ENCODE results near the gene XPO5. TPM values are rescaled to one million over a fixed set of nuclear protein-coding genes. Genes with fewer than 3 reads are reported as not detected.

The XPO5 gene
- total and polyA plus RNA-seq, 2 experiments from 2014 or later: 18.8 to 27.6 TPM

- Histone ChIP-seq H3K9me3 (ENCODE audit: low read depth) (no peaks in the 10 kb centered on the region), H4K20me1 (ENCODE audit: insufficient read depth) (no peaks in the 10 kb centered on the region), H3K4me1 (ENCODE audit: insufficient read depth) (peaks cover 34% of the 10 kb centered on the region), H3K27ac (peak overlapping the region; percentile 49), H3F3A (ENCODE audit: insufficient read depth) (peaks cover 33% of the 10 kb centered on the region), H3K36me3 (ENCODE audit: low read depth) (peaks cover 43% of the 10 kb centered on the region), H3K27me3 (replicated peaks; ENCODE audit: insufficient read depth) (no peaks in the 10 kb centered on the region), H2AFZ (no peak overlapping the region), H3K9me2 (ENCODE audit: insufficient read depth) (no peaks in the 10 kb centered on the region), H3K79me2 (ENCODE audit: insufficient read depth) (peaks cover 56% of the 10 kb centered on the region), H3K4me2 (ENCODE audit: unreplicated experiment) (no peak overlapping the region), H3K4me3 (no peak overlapping the region; the same call in 1 of the 2 replicates), H3K9ac (no peak overlapping the region)
- TF ChIP-seq EZH2phosphoT487 (IDR thresholded peaks at IDR 0.05; ENCODE audit: insufficient read depth, low read depth) (no peak), EZH2 (IDR thresholded peaks at IDR 0.05; ENCODE audit: insufficient read depth, poor library complexity, severe bottlenecking) (no peak)
- 48 to 52% methylated on average over 7 of the region's 7 CpGs for WGBS, 2 experiments (ENCODE audit: low coverage in 1 of 2, low lambda C conversion rate in 2 of 2, missing lambda C conversion rate in 2 of 2)
- in situ Hi-C loops (cut with MboI): no loop called here
- DNase-seq: peak; percentile 70
Observed at GRCh38 chr6:43584892-43585570, 9.2 kb upstream of the XPO5 start.

- Histone ChIP-seq H2AFZ (no peak overlapping the region), H3K27me3 (replicated peaks; ENCODE audit: insufficient read depth) (no peaks in the 10 kb centered on the region), H4K20me1 (ENCODE audit: insufficient read depth) (no peaks in the 10 kb centered on the region), H3K4me3 (no peak overlapping the region), H3K36me3 (ENCODE audit: low read depth) (peaks cover 26% of the 10 kb centered on the region), H3K4me2 (ENCODE audit: unreplicated experiment) (peak overlapping the region; percentile 17), H3F3A (ENCODE audit: insufficient read depth) (peaks cover 49% of the 10 kb centered on the region), H3K9me2 (ENCODE audit: insufficient read depth) (no peaks in the 10 kb centered on the region), H3K9me3 (ENCODE audit: low read depth) (no peaks in the 10 kb centered on the region), H3K4me1 (ENCODE audit: insufficient read depth) (peaks cover 49% of the 10 kb centered on the region), H3K27ac (peak overlapping the region; percentile 58), H3K79me2 (ENCODE audit: insufficient read depth) (peaks cover 57% of the 10 kb centered on the region), H3K9ac (peak overlapping the region; percentile 36)
- peak; percentile 68 for DNase-seq
- WGBS, 2 experiments (ENCODE audit: low coverage in 1 of 2, low lambda C conversion rate in 2 of 2, missing lambda C conversion rate in 2 of 2): 15 to 22% methylated on average over 5 of the region's 5 CpGs
- TF ChIP-seq EZH2 (IDR thresholded peaks at IDR 0.05; ENCODE audit: insufficient read depth, poor library complexity, severe bottlenecking) (no peak), EZH2phosphoT487 (IDR thresholded peaks at IDR 0.05; ENCODE audit: insufficient read depth, low read depth) (no peak)
- in situ Hi-C loops (cut with MboI): no loop called here
Observed at GRCh38 chr6:43582911-43583310, 7.1 kb upstream of the XPO5 start.

GRCh38 chr6:43579171-43579570, 3.3 kb upstream of the XPO5 start:
- Histone ChIP-seq H3K4me3 (peak overlapping the region; percentile 98), H3K9me2 (ENCODE audit: insufficient read depth) (no peaks in the 10 kb centered on the region), H4K20me1 (ENCODE audit: insufficient read depth) (no peaks in the 10 kb centered on the region), H3F3A (ENCODE audit: insufficient read depth) (peaks cover 41% of the 10 kb centered on the region), H3K4me1 (ENCODE audit: insufficient read depth) (peaks cover 38% of the 10 kb centered on the region), H3K27me3 (replicated peaks; ENCODE audit: insufficient read depth) (no peaks in the 10 kb centered on the region), H3K9ac (peak overlapping the region; percentile 6; the same call in 1 of the 2 replicates), H3K36me3 (ENCODE audit: low read depth) (peaks cover 8% of the 10 kb centered on the region; the same call in 1 of the 2 replicates), H3K9me3 (ENCODE audit: low read depth) (no peaks in the 10 kb centered on the region), H3K79me2 (ENCODE audit: insufficient read depth) (peaks cover 80% of the 10 kb centered on the region), H2AFZ (no peak overlapping the region), H3K27ac (peak overlapping the region; percentile 41), H3K4me2 (ENCODE audit: unreplicated experiment) (peak overlapping the region; percentile 96)
- TF ChIP-seq EZH2 (IDR thresholded peaks at IDR 0.05; ENCODE audit: insufficient read depth, poor library complexity, severe bottlenecking) (no peak), EZH2phosphoT487 (IDR thresholded peaks at IDR 0.05; ENCODE audit: insufficient read depth, low read depth) (no peak)
- 65 to 76% methylated on average over 2 of the region's 2 CpGs for WGBS, 2 experiments (ENCODE audit: low coverage in 1 of 2, low lambda C conversion rate in 2 of 2, missing lambda C conversion rate in 2 of 2)
- DNase-seq: peak; percentile 34
- in situ Hi-C loops (cut with MboI): no loop called here

GRCh38 chr6:43578748-43579147, 2.9 kb upstream of the XPO5 start:
- WGBS, 2 experiments (ENCODE audit: low coverage in 1 of 2, low lambda C conversion rate in 2 of 2, missing lambda C conversion rate in 2 of 2): 68% methylated on average over 3 of the region's 3 CpGs
- H3K27ac ChIP-seq: peak overlapping the region; percentile 41

More at GRCh38 chr6:43578748-43579147, 2.9 kb upstream of the XPO5 start:
- Histone ChIP-seq H4K20me1 (ENCODE audit: insufficient read depth) (no peaks in the 10 kb centered on the region), H3K27me3 (replicated peaks; ENCODE audit: insufficient read depth) (no peaks in the 10 kb centered on the region), H3K4me1 (ENCODE audit: insufficient read depth) (peaks cover 34% of the 10 kb centered on the region), H3K36me3 (ENCODE audit: low read depth) (peaks cover 8% of the 10 kb centered on the region; the same call in 1 of the 2 replicates), H3K79me2 (ENCODE audit: insufficient read depth) (peaks cover 80% of the 10 kb centered on the region), H3K4me2 (ENCODE audit: unreplicated experiment) (peak overlapping the region; percentile 96), H2AFZ (no peak overlapping the region), H3F3A (ENCODE audit: insufficient read depth) (peaks cover 40% of the 10 kb centered on the region), H3K9me2 (ENCODE audit: insufficient read depth) (no peaks in the 10 kb centered on the region), H3K4me3 (peak overlapping the region; percentile 98), H3K9ac (peak overlapping the region; percentile 6; the same call in 1 of the 2 replicates), H3K9me3 (ENCODE audit: low read depth) (no peaks in the 10 kb centered on the region)
- in situ Hi-C loops (cut with MboI): no loop called here
- peak; percentile 63 for DNase-seq
- TF ChIP-seq EZH2phosphoT487 (IDR thresholded peaks at IDR 0.05; ENCODE audit: insufficient read depth, low read depth) (no peak), EZH2 (IDR thresholded peaks at IDR 0.05; ENCODE audit: insufficient read depth, poor library complexity, severe bottlenecking) (no peak)

Data from GM23248 (cell line).